HUDEP-2 (cell line): ENCODE measurements around the gene SPDYE2.
"Not testable (repeated sequence)": the region's sequence is repeated elsewhere in the genome, so short reads cannot be mapped to it uniquely, and the experiment has no call there.

Experiments used
- DNase-seq, 76 experiments: peaks; one replicate each; lab custom pipeline; 2025; ENCODE audit not compliant: unreplicated experiment in 76 of 76; lab: John Stamatoyannopoulos, UW

The SPDYE2 gene, protein sequence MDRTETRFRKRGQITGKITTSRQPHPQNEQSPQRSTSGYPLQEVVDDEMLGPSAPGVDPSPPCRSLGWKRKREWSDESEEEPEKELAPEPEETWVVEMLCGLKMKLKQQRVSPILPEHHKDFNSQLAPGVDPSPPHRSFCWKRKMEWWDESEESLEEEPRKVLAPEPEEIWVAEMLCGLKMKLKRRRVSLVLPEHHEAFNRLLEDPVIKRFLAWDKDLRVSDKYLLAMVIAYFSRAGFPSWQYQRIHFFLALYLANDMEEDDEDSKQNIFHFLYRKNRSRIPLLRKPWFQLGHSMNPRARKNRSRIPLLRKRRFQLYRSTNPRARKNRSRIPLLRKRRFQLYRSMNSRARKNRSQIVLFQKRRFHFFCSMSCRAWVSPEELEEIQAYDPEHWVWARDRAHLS

DNA sequence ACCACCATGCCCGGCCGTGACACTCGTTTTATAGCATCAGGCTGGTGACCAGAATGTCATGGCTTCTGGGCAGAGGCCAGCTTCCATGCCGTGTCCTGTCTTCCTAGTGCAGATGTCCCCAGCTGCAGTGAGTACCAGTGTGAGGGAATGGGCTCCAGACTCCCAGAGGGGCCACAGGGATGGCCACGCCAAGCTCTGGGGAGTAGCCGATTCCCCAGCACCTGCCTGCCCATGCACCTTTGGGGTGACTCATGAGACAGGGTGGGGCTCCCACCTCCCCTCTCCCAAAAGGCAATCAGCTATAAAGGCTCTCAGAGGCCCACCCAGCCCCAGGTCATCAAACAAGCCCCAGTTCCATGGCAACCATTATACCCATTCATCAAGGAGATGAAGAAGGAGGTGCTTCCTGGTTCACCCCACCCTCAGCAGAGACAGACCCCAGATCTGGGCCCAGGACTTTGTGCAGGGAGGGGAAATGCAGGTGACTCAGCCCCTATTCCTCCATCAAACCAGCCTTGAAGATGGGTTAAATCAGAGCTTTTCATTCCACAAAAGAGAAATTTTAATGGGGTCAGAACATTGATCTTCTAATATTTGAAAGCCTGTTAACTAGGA is at the start of gene SPDYE2:
TSS of gene SPDYE2 (plus strand) at position 419 of the 615 bp plus-strand sequence. CDS start 2,030 bp downstream, outside the sequence.
- not testable (repeated sequence) for DNase-seq

DNA sequence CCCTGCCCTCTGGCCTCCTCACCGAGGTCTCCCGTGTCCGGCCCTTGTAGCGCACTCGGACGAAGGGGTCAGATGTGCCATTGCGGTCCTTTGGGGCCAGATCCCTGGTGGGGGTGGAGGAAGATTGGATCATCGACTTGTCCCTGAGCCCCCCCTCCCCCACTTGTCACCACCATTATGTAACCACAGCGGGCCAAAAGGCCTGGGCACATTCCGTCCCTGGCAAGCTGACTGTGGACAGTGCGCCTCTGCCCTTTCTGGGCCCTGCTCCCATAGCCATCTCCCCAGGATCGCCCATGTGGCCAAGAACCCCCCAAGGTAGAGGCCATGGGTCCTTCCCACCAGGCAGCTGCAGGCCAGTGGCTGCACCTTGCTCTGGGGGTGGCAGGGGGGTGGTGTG is 47.9 kb upstream of the SPDYE2 start:
- DNase-seq: not testable (repeated sequence)

DNA sequence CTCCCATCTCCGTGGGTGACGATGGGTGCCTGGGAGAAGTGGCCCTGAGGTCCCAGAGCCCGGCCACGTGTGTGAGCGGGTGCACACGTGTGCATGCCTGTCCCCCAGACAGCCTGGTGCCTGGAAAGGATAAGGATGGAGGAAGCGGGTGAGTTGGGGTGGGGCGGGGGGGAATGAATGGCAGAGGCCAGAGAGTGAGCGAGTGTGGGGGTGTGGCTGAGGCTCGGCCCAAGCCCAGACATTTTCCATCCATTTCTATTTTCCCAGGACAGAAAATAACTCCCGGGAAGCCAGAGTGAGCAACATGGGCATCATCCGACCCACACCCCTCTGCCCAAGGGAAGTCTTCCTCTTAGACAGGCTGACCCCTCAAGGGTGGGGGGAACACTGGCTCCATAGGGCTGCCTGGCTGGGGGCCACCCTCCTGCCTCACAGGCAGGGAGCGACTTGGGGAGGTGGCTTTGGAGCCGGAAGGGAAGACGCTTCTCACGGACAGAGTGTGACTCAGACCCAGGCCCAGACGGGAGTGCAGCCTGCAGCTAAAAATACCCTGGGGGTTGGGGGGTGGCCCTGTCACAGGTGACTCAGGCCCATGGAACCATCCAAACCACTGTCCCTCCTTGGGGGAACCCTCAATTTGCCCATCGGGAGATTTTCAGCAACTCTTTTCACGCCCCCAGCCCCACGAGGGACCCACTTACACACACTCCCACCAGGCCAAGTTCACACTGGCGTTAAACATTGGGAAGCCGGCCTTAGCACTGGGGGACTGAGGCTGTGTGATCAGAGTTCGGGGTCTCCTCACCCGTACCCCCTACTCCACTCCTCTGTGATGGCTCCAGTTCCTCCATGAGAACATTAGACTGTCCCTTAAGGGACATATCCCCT is 45.5 kb upstream of the SPDYE2 start:
- DNase-seq: not testable (repeated sequence)

DNA sequence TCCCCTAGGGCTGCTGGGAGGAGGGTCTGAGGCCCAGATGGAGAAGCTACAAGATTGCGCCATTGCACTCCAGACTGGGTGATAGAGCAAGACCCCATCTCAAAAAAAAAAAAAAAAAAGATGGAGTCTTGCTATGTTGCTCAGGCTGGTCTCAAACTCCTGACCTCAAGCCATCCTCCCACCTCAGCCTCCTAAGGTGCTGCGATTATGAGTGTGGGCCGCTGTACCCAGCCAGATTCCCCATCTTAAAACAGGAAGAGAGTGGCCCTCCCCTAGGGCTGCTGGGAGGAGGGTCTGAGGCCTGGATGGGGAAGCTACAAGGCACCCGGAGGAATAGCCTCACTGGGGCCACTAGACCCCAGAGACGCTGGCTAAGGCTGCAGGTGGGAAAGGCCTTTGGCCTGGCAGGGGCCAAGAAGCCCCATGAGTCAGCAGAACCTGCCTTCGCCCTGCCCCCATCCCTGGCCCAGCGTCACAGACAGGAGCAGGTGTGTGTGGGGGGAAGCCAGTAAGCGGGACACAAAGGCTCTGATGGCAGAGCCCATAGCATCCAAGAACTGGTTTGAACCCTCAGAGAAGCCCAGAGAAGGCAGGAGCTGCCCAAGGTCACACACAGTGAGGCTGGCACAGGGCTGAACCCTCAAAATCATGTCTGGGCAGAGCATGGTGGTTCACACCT is 43.5 kb upstream of the SPDYE2 start:
- DNase-seq: not testable (repeated sequence)

DNA sequence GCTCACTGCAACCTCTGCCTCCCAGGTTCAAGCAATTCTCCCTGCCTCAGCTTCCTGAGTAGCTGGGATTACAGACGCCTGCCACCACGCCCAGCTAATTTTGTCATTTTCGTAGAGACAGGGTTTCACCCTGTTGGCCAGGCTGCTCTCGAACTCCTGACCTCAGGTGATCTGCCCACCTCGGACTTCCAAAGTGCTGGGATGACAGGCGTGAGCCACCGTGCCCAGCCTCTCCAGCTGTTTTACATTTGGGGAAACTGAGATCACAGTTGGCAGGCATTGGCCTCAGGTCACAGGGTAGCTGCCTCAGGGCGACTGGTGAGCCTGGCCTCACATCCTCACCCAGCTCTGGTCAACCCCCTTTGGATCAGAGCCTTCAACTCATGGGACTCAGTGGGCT is 40.5 kb upstream of the SPDYE2 start:
- DNase-seq: not testable (repeated sequence)

DNA sequence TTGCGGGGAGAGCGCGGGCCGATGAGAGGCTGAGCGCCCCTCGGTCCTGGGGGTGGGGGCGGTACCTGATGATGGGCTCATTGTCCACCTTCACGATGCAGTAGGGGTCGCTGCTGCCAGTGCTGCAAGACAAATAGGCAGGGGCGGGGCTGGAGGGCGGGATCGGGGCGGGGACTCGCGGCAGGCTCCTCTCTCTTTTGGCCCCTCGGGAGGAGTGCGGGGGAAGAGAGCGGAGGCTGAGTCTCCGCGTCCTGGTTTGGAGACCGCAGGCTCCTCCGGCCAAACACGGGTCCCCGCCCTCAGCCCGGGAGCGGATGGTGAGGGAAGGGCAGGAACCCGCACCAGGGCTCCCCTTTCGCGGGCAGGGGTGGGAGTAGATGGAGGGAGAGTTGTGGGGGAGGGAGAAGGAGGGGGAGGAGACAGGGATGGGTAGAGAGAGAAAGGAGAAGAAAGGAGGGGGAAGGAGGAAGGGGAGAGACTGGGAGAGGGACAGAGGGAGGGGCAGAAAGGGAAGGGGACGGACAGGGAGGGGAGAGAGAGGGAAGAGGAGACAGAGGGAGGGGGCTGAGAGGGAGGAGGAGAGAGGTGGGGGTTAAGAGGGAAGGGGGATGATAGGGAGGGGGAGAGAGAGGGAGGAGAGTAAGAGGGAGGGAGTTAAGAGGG is 39.0 kb upstream of the SPDYE2 start:
- DNase-seq: not testable (repeated sequence)

DNA sequence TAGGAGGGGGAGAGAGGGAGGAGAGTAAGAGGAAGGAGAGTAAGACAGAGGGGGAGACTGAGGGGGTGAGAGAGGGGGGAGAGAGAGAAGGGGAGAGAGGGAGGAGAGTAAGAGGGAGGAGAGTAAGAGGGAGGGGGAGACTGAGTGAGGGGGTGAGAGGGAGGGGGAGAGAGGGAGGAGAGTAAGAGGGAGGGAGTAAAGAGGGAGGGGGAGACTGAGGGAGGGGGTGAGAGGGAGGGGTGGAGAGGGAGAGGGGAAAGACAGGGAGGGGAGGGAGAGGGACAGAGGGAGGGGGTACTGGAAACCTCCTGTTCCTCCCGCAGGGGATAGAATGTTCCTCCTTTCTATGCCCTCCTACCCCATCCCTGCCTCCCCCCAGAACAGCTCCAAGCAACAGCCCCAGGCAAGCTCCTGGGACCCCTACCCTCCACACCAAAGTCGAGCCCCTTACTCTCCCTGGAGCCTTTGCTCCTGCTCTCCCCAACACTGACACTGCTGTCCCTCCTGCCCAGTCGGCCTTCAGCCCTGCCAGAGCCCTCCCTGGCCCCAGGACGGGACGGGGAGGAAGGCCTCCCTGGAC is 38.3 kb upstream of the SPDYE2 start:
- DNase-seq: not testable (repeated sequence)

DNA sequence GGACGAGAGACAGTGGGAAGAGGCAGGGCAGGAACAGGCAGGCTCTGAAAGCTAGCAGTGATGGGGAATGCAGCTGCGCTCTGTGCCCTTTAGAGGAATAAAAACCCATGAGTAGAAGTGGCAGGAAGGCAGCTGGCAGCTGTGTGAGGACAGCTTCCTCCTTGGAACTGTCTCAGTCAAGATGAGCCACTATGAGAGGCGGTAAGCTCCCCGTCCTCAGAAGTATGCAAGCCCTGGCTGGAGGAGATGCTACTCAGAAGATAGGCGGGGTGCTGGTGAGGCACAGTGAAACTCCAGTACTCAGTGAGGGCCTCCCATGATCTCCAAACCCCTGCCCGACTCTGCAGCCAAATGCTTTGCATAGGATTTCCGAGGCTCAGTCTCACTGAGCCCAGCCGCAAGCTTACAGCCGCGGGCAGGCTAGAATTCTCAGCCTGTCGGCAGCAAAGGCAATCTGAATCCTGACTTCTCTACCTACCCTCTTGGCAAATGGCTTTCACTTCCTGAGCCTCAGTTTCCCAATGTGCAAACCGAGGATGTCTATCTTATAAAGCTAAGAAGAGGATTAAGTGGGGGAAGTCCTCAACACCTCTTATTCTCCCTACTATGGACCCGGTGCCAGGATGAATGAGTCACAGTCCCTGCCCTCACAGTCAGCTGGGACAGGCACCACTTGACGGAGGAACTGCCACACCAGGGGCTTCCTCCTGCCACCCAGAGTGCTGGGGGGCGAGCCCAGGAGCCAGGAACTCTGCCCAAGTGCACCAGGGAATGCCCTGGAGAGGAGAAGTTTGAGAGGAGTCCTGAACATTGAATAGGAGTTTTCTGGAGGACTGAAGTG is 35.9 kb upstream of the SPDYE2 start:
- DNase-seq: not testable (repeated sequence)

DNA sequence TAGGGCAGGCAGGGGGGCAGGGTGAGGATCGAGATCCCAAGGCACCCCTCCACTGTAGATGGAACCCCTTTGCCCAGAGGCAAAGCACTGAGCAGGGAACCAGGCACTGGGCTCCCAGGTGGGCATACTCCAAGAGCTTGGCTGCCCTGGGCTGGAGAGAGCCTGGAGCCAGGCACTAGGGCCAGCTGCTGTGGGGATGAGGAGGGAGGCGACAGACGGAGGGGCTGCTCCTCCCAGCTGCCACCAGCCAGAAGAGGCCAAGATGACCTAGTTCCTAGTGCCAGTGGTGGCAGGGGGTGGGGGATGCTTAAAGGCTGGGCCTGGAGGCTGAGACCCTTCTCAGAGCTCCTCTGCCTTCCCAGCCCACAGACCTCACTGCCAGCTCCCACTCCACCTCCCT is 35.1 kb upstream of the SPDYE2 start:
- DNase-seq: not testable (repeated sequence)

DNA sequence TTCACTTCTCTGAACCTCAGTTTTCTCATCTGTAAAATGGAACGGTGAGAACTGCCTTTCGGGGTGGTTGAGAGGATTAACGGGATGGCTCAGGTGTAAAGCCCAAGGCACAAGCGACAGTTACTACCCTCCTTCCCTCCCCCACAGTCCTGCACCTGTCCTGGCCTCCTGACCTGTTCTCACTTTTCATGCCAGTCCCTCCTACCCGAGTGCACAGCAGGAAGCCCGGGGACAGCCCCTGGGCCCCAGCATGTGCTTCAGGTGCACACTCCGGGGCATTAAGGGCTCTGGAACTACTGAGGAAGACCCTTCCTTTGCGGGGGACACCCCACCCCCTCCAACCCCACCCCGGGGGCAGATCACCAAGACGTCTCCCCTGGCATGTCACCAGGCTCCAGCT is 34.1 kb upstream of the SPDYE2 start:
- DNase-seq: not testable (repeated sequence)

DNA sequence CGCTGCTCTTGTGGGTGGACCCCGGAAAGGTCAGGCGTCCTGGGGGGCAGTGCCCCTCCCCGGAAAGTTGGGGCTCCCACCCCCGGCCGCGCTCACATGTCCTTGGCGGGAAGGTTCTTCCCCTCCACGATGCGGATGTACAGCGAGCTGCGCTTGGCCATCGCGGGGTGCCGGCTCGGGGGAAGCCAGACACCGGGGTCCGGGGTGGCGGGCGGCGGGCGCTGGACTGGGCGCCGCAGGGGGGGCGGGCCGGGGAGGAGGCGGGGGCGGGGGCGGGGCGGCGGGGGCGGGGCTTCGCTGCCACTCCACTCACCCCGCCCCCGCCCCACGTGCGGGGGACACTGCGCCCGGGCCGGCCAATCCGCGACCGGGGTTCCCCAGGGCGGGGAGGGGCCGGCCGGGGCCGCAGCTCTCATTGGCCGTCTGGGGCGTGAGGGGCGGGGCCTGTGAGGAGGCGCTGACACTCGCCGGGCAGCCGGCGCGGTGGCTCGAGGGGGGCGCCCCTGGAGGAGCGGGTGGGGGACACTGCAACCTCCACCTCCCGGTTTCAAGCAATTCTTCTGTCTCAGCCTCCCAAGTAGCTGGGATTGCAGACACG is 33.4 kb upstream of the SPDYE2 start, which contains the start of gene RASA4B:
TSS of gene RASA4B (minus strand) at position 228 of the 598 bp plus-strand sequence. CDS start at position 161, 67 bp downstream.
- not testable (repeated sequence) for DNase-seq

DNA sequence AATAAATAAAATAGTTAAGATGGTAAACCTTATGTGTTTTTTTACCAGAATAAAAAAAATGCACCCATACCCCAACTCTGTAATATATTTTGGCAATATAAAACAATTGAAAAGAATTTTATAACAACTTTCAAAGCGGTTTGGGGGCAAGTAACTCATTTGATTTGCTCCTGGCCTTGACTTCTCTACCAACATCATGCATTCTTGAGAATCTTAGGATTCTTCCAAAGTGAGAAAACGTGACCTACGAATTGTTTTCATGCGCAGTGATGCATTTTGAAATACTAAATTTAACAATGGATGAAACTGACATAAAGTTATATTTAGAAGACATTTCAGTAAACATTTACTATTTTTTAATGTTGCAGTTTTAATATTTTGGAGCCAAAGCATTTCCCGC is 30.2 kb upstream of the SPDYE2 start:
- not testable (repeated sequence) for DNase-seq

DNA sequence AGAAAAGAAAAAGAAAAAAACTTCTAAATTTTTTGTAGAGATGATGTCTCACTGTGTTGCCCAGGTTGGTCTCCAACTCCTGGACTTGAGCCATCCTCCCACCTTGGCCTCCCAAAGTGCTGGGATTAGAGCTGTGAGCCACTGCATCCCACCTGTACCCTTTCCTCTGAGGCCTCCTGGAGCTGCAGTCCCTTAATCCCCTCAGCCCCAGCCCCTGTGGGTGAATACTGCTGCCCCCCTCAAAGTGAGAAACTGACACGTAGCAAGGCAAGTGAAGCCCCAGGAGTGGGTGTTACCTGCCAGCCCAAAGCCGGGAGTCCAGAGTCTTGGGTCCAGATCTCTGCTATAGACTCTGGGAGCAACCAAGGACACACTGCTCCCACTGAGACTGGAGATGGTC is 26.2 kb upstream of the SPDYE2 start:
- DNase-seq: not testable (repeated sequence)

DNA sequence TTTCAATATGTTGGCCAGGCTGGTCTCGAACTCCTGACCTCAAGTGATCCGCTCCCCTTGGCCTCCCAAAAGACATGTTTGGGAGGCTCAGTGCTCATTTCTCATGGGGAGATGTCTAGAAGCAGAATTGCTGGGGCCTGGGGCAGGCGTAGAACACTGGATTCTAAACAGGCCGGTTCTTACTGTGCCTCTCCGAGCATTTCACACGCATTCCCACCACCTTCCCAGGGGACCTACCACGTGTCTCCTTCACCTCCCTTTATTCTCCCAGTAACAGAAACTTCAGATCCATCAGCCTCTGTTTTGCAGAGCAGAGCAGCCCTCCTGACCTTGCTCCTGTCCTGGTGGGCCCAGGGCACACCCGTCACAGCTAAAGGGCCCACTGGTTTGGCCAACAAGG is 23.8 kb upstream of the SPDYE2 start:
- not testable (repeated sequence) for DNase-seq

DNA sequence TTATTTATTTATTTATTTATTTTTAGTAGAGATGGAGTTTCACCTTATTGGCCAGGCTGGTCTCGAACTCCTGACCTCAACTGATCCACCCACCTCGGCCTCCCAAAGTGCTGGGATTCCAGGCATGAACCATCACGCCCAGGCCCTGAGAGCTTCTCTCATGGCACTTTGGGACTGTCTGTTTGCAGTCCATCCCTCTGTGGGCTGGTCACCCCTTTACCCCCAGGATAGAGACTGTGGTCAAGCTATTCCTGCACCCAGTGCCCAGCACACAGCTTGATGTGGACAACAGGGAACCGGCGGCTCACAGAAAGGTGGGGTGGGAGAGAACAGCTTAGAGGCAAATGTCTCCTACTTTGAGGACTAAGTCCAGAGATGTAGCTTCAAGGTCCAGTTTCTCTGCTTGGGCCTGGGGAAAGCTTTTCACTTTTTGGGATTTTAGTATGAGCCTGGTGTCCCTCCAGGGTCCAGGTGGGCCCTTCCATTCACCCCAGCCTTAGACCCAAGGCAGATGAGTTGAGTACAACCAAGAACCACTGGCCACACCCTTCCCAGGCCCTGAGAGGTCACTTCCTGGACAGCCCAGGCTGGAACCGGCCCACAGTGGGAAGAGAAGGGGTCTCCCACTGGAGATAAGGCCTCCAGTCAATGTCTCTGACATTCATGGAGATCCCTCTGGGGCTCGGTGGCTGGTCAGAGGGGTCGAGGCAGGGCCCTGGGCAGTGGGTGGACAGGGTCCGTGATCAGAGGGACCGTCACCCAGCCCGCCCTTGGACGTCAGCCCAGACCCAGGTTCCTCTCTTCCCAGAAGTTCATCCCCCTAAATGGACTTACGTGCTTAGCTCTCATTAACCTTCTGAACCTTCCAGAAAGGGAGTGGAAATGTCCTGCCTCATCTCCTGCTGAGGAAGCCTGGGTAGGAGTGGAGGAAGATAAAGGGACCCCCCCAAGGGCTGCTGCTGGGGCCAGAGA is 22.9 kb upstream of the SPDYE2 start:
- DNase-seq: not testable (repeated sequence)

DNA sequence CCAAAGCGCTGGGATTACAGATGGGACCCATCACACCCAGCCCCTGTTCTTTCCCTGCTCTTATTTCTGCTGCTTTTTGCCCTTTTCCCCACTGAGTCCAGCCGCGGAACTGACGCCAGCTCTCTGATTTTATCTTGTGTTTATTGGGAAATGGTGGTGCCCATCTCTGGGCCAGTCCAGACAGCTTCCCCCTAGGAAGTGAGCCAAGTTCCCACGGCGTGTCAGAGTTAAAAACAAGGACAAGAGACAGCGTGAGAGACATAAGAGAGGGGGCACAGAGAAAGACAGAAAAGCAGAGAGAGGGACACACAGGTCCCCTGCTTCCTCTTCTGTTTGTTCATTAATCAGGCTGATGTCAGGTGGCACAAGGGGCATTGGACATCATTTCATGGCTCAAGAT is 19.4 kb upstream of the SPDYE2 start:
- not testable (repeated sequence) for DNase-seq

DNA sequence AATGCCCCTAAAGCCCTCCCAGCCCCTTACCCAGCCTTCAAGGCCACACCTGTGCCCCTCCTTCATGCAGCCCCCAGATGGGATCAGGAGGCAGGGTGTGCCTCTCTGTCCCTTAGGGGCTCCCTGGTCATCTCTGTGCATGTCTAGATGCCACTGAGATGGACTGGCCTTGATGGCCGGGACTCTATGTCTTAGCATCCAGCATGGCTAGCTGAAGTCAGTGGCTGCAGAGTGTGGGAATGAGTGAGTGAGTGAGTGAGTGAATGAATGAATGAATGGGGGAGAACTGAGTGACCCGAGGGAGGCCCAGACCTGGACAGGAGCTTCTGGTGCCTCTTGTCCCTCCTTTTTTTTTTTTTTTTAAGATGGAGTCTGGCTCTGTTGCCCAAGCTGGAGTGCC is 18.9 kb upstream of the SPDYE2 start:
- not testable (repeated sequence) for DNase-seq
